HepG2 (cell line): Measurements from ENCODE around the gene FAM174C. TPM values are rescaled to one million over a fixed set of nuclear protein-coding genes. Genes with fewer than 3 reads are reported as not detected.

Experiments used
- AGO2 ChIP-seq: fragments of 200-400 bp; formaldehyde crosslinking; optimal IDR thresholded peaks from 2 replicates; pipeline ENCODE3; 2017; ENCODE audit warnings: mild to moderate bottlenecking, low read depth, low read length, moderate library complexity
- MEF2D ChIP-seq: sonication (generic); formaldehyde crosslinking; IDR thresholded peaks from 2 replicates; pipeline ENCODE4 v1.5.1; 2020; ENCODE audit warnings: mild to moderate bottlenecking, missing genetic modification reagents
- NFIC ChIP-seq: IDR thresholded peaks from 2 replicates; pipeline ENCODE4 v1.6.1; 2012; ENCODE audit warnings: mild to moderate bottlenecking, low read length, inconsistent platforms
- PITX1 ChIP-seq: sonication (generic); formaldehyde crosslinking; IDR thresholded peaks from 2 replicates; pipeline ENCODE4 v1.5.1; 2020; ENCODE audit warnings: mild to moderate bottlenecking, missing genetic modification reagents
- USF2 ChIP-seq, 2 experiments: sonication (generic) in 1 of 2; formaldehyde crosslinking in 1 of 2; IDR thresholded peaks; 2 replicates each; pipeline versions ENCODE4 v1.5.1 to v1.6.1; 2011 to 2020; ENCODE audit warnings: borderline replicate concordance in 1 of 2, low read depth in 1 of 2, low read length in 1 of 2, mild to moderate bottlenecking in 1 of 2, missing genetic modification reagents in 1 of 2, moderate library complexity in 1 of 2
- ZBTB21 ChIP-seq: sonication (generic); formaldehyde crosslinking; IDR thresholded peaks from 2 replicates; pipeline ENCODE4 v1.4.0; 2020; ENCODE audit warnings: missing genetic modification reagents
- ZFP91 ChIP-seq: sonication (generic); formaldehyde crosslinking; IDR thresholded peaks from 2 replicates; pipeline ENCODE4 v1.9.0; 2022; ENCODE audit warnings: missing genetic modification reagents, mild to moderate bottlenecking, borderline replicate concordance
- ZNF207 ChIP-seq: fragments of 450-650 bp; IDR thresholded peaks from 2 replicates; pipeline ENCODE4 v1.6.1; 2016; ENCODE audit warnings: antibody characterized with exemption, borderline replicate concordance
- ZNF562 ChIP-seq: sonication (generic); formaldehyde crosslinking; IDR thresholded peaks from 2 replicates; pipeline ENCODE4 v1.8.0; 2022; ENCODE audit warnings: missing genetic modification reagents, borderline replicate concordance
- polyA plus RNA-seq, 8 experiments: library from polyadenylated mRNA; depleted of rRNA in 3 of 8; stranded (reverse) in 7 of 8; unstranded in 1 of 8; fragments of >200 nt; fragmentation: Illumina TruSeq in 4 of 8; extraction: Trizol in 4 of 8; gene quantifications; 2 replicates each; pipeline versions ENCODE4 v1.2.1 to v1.2.3, GENCODE V29; 2011 to 2016; ENCODE audit warnings: low read depth in 4 of 8, missing spikeins in 1 of 8, mixed read lengths in 1 of 8; ENCODE audit not compliant: insufficient read depth in 1 of 8
- total RNA-seq, 5 experiments: library from RNA; depleted of rRNA; stranded (reverse); fragments of >200 nt; fragmentation: Illumina TruSeq; extraction: Trizol; gene quantifications; 2 replicates each; pipeline ENCODE4 v1.2.3, GENCODE V29; 2016; ENCODE audit warnings: low read depth in 1 of 5
- TF ChIP-seq, protein P1 (sequence below): sonication (generic); formaldehyde crosslinking; IDR thresholded peaks from 2 replicates; pipeline ENCODE4 v1.5.0; 2020; ENCODE audit warnings: mild to moderate bottlenecking, missing genetic modification reagents, borderline replicate concordance
- TF ChIP-seq, protein P2 (sequence below): sonication (generic); formaldehyde crosslinking; IDR thresholded peaks from 2 replicates; pipeline ENCODE4 v1.8.0; 2022; ENCODE audit warnings: low read depth, missing genetic modification reagents

The FAM174C gene
- total and polyA plus RNA-seq, 2 of the 13 experiments (the other 11 are each of a cell fraction or from before 2014, with no cell fraction given) = 19.5 to 31.3 TPM

GRCh38 chr19:1304197-1304924, 29.0 kb downstream of the FAM174C start (continued):
- TF ChIP-seq ZBTB21 = no peak; the same call in 1 of the 2 replicates
- TF ChIP-seq, protein P1, sequence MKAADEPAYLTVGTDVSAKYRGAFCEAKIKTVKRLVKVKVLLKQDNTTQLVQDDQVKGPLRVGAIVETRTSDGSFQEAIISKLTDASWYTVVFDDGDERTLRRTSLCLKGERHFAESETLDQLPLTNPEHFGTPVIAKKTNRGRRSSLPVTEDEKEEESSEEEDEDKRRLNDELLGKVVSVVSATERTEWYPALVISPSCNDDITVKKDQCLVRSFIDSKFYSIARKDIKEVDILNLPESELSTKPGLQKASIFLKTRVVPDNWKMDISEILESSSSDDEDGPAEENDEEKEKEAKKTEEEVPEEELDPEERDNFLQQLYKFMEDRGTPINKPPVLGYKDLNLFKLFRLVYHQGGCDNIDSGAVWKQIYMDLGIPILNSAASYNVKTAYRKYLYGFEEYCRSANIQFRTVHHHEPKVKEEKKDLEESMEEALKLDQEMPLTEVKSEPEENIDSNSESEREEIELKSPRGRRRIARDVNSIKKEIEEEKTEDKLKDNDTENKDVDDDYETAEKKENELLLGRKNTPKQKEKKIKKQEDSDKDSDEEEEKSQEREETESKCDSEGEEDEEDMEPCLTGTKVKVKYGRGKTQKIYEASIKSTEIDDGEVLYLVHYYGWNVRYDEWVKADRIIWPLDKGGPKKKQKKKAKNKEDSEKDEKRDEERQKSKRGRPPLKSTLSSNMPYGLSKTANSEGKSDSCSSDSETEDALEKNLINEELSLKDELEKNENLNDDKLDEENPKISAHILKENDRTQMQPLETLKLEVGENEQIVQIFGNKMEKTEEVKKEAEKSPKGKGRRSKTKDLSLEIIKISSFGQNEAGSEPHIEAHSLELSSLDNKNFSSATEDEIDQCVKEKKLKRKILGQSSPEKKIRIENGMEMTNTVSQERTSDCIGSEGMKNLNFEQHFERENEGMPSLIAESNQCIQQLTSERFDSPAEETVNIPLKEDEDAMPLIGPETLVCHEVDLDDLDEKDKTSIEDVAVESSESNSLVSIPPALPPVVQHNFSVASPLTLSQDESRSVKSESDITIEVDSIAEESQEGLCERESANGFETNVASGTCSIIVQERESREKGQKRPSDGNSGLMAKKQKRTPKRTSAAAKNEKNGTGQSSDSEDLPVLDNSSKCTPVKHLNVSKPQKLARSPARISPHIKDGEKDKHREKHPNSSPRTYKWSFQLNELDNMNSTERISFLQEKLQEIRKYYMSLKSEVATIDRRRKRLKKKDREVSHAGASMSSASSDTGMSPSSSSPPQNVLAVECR = peak; percentile 47; the same call in 1 of the 2 replicates
- peak; percentile 80 for TF ChIP-seq USF2 (IDR thresholded peaks at IDR 0.05; ENCODE audit: low read depth, low read length)
- peak; percentile 64; the same call in 1 of the 2 replicates for TF ChIP-seq USF2 (CRISPR knock-in tag; IDR thresholded peaks at IDR 0.05; ENCODE audit: borderline replicate concordance)
- TF ChIP-seq, protein P2, sequence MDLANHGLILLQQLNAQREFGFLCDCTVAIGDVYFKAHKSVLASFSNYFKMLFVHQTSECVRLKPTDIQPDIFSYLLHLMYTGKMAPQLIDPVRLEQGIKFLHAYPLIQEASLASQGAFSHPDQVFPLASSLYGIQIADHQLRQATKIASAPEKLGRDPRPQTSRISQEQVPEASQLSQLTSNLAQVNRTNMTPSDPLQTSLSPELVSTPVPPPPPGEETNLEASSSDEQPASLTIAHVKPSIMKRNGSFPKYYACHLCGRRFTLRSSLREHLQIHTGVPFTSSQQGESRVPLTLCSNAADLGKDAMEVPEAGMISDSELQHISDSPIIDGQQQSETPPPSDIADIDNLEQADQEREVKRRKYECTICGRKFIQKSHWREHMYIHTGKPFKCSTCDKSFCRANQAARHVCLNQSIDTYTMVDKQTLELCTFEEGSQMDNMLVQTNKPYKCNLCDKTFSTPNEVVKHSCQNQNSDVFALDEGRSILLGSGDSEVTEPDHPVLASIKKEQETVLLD (CRISPR knock-in tag) = no peak
- TF ChIP-seq AGO2 = peak; percentile 25
- TF ChIP-seq ZNF562 (CRISPR knock-in tag) = no peak
- no peak for TF ChIP-seq ZNF207
- TF ChIP-seq ZFP91 = peak; percentile 79
- no peak for TF ChIP-seq NFIC
- TF ChIP-seq MEF2D (CRISPR knock-in tag) = no peak
- 0 out of 2 replicates have a peak, but pooled peaks have one; percentile 41 for TF ChIP-seq PITX1 (CRISPR knock-in tag)
